ENCODE data around the gene MAP1LC3B. TPM values are rescaled to one million over a fixed set of nuclear protein-coding genes. Genes with fewer than 3 reads are reported as not detected.

The MAP1LC3B gene
- total and polyA plus RNA-seq, 2 of the 8 experiments (the other 6 are each of a cell fraction or from before 2014, with no cell fraction given): 29.5 to 48.5 TPM

- TF ChIP-seq KDM5A (IDR thresholded peaks at IDR 0.05; ENCODE audit: low read length) (no peak), ZNF274 (IDR thresholded peaks at IDR 0.05; ENCODE audit: borderline replicate concordance, extremely low read depth, low read length) (no peak), SUZ12 (IDR thresholded peaks at IDR 0.05; ENCODE audit: low read length) (no peak), CBX5 (IDR thresholded peaks at IDR 0.05; ENCODE audit: low read depth, low read length) (no peak)
Observed at GRCh38 chr16:87368029-87368770, 23.9 kb upstream of the MAP1LC3B start (continued).
